K562 (cell line): ENCODE measurements around the gene PTRH2. TPM values are rescaled to one million over a fixed set of nuclear protein-coding genes. Genes with fewer than 3 reads are reported as not detected.

Source experiments
- ATAC-seq: fragments of 200-7000 bp; cut with Tn5 transposase; 3 replicates; pipeline ENCODE4 v1.9.1; 2020; ENCODE audit warnings: moderate library complexity
- BruUV-seq: library from RNA; stranded (reverse); fragments of 400-500 nt; replicated peaks from 2 replicates; lab custom pipeline; 2021; lab: Mats Ljungman, UMichigan
- CTCF ChIA-PET: fragments of 300-600 bp; formaldehyde crosslinking; extraction: SDS; loops from one replicate; lab custom pipeline; 2021; ENCODE audit warnings: low intra/inter-chr PET ratio; lab: Yijun Ruan, JAX
- POLR2A ChIA-PET: fragments of 300-600, 350-650 bp; sonication (Branson Sonifier 250); formaldehyde crosslinking; extraction: SDS; loops from one replicate; lab custom pipeline; 2021; ENCODE audit warnings: antibody characterized with exemption, inconsistent platforms; lab: Yijun Ruan, JAX
- DNase-seq, 4 experiments: peaks; one replicate each; pipeline versions ENCODE4 v3.0.0 to v3.0.0-alpha.2; 2011 to 2018; ENCODE audit warnings: low spot score in 3 of 4, mixed read lengths in 3 of 4; ENCODE audit errors: extremely low read depth in 1 of 4
- FAIRE-seq: peaks from 2 replicates; lab custom pipeline; 2011; peaks lifted over from hg19 to GRCh38; lab: Jason Lieb, UNC
- H2AFZ ChIP-seq: 2 replicates; pipeline ENCODE4 v1.6.0; 2011; ENCODE audit warnings: low read depth, low read length, control low read depth, inconsistent platforms
- H3K27ac ChIP-seq: fragments of 200-600 bp; 3 replicates; pipeline ENCODE4 v1.8.0; 2011; ENCODE audit warnings: low read depth, mild to moderate bottlenecking, control low read depth, inconsistent platforms, low read length, moderate library complexity, mixed read lengths; ENCODE audit errors: extremely low read depth
- H3K27me3 ChIP-seq, 2 experiments: fragments of 300-600 bp in 1 of 2; 2 replicates in 1 of 2; 3 replicates in 1 of 2; pipeline versions ENCODE4 v1.6.0 to v1.8.0; 2011; ENCODE audit warnings: inconsistent platforms in 2 of 2, low read length in 2 of 2, mild to moderate bottlenecking in 1 of 2, mixed read lengths in 1 of 2, moderate library complexity in 1 of 2; ENCODE audit not compliant: control insufficient read depth in 2 of 2, insufficient read depth in 2 of 2
- H3K36me3 ChIP-seq: fragments of 300-600 bp; 3 replicates; pipeline ENCODE4 v1.8.0; 2011; ENCODE audit warnings: mild to moderate bottlenecking, low read length, inconsistent platforms; ENCODE audit not compliant: control insufficient read depth, insufficient read depth
- H3K4me1 ChIP-seq, 2 experiments: fragments of 200-600 bp in 1 of 2; replicated peaks in 1 of 2; 2 replicates in 1 of 2; 3 replicates in 1 of 2; pipeline versions ENCODE4 v1.5.1 to v1.8.0; 2011; ENCODE audit warnings: inconsistent platforms in 2 of 2, low read length in 2 of 2, mild to moderate bottlenecking in 1 of 2, mixed read lengths in 1 of 2, moderate library complexity in 1 of 2; ENCODE audit not compliant: control insufficient read depth in 2 of 2, insufficient read depth in 2 of 2
- H3K4me2 ChIP-seq: 2 replicates; pipeline ENCODE4 v1.6.1; 2011; ENCODE audit warnings: low read length, control low read depth, inconsistent platforms, mixed read lengths; ENCODE audit not compliant: insufficient read depth
- H3K4me3 ChIP-seq: fragments of 200-600 bp; sonication (generic), shearing (Covaris generic); 2 replicates; pipeline ENCODE4 v1.5.1; 2016; ENCODE audit warnings: control low read depth, inconsistent platforms
- H3K79me2 ChIP-seq: fragments of 200-600 bp; 3 replicates; pipeline ENCODE4 v1.8.0; 2011; ENCODE audit warnings: low read length, inconsistent platforms; ENCODE audit not compliant: control insufficient read depth, insufficient read depth
- H3K9ac ChIP-seq, 2 experiments: 2 replicates each; pipeline versions ENCODE4 v1.6.0 to v1.6.1; 2011; ENCODE audit warnings: low read depth in 2 of 2, low read length in 2 of 2, control low read depth in 1 of 2, inconsistent platforms in 1 of 2, mild to moderate bottlenecking in 1 of 2, mixed read lengths in 1 of 2; ENCODE audit not compliant: insufficient read depth in 1 of 2
- H3K9me1 ChIP-seq: one replicate; pipeline ENCODE4 v1.6.0; 2011; ENCODE audit warnings: inconsistent platforms, mild to moderate bottlenecking, low read length, moderate library complexity; ENCODE audit not compliant: control insufficient read depth, insufficient read depth
- H3K9me3 ChIP-seq: replicated peaks from 2 replicates; pipeline ENCODE4 v1.5.1; 2011; ENCODE audit warnings: low read depth, low read length, inconsistent platforms; ENCODE audit not compliant: control insufficient read depth, insufficient read depth
- H4K20me1 ChIP-seq: replicated peaks from 2 replicates; pipeline ENCODE4 v1.6.1; 2011; ENCODE audit warnings: low read length, inconsistent platforms, mixed read lengths; ENCODE audit not compliant: control insufficient read depth, insufficient read depth
- CBFA2T2 ChIP-seq: fragments of 450-650 bp; conservative IDR thresholded peaks from 2 replicates; pipeline ENCODE4 v1.6.1; 2017; ENCODE audit warnings: mild to moderate bottlenecking
- E4F1 ChIP-seq: fragments of 250-450 bp; sonication (Bioruptor Pico); IDR thresholded peaks from 2 replicates; pipeline ENCODE4 v1.5.0; 2021; ENCODE audit warnings: mild to moderate bottlenecking, borderline replicate concordance
- ETV1 ChIP-seq: fragments of 450-650 bp; conservative IDR thresholded peaks from 2 replicates; pipeline ENCODE4 v1.6.1; 2016; ENCODE audit warnings: missing genetic modification characterization, control low read depth, low read depth, missing compliant biosample characterization
- FOXJ3 ChIP-seq: sonication (generic); formaldehyde crosslinking; IDR thresholded peaks from 2 replicates; pipeline ENCODE4 v1.4.0; 2020; ENCODE audit warnings: mild to moderate bottlenecking, missing genetic modification reagents
- GTF2F1 ChIP-seq: IDR thresholded peaks from 2 replicates; pipeline ENCODE4 v1.6.1; 2011; ENCODE audit warnings: low read depth, low read length, improper control_type of control experiment
- HDAC6 ChIP-seq: IDR thresholded peaks from 2 replicates; pipeline ENCODE4 v1.6.1; 2012; ENCODE audit warnings: low read depth, mild to moderate bottlenecking, control low read depth, inconsistent platforms, low read length, moderate library complexity
- JUNB ChIP-seq: fragments of 450-650 bp; formaldehyde crosslinking; conservative IDR thresholded peaks from 2 replicates; pipeline ENCODE4 v1.4.0; 2020; ENCODE audit warnings: mild to moderate bottlenecking
- MAFF ChIP-seq: IDR thresholded peaks from 2 replicates; pipeline ENCODE4 v1.6.1; 2012; ENCODE audit warnings: low read length, improper control_type of control experiment
- NFXL1 ChIP-seq: fragments of 450-650 bp; formaldehyde crosslinking; IDR thresholded peaks from 2 replicates; pipeline ENCODE4 v1.4.0; 2021; ENCODE audit warnings: mild to moderate bottlenecking
- POLR2H ChIP-seq: IDR thresholded peaks from 2 replicates; pipeline ENCODE4 v1.6.1; 2016; ENCODE audit warnings: missing genetic modification characterization, low read depth, mild to moderate bottlenecking, control low read depth, missing compliant biosample characterization, moderate library complexity
- SMARCA4 ChIP-seq: fragments of 450-650 bp; IDR thresholded peaks from 2 replicates; pipeline ENCODE4 v1.6.1; 2016
- STAT5A ChIP-seq: IDR thresholded peaks from 2 replicates; pipeline ENCODE4 v1.6.1; 2012; ENCODE audit warnings: low read length, inconsistent platforms, borderline replicate concordance
- TBP ChIP-seq: optimal IDR thresholded peaks from 2 replicates; pipeline ENCODE3; 2011; ENCODE audit warnings: low read depth, low read length, improper control_type of control experiment
- TSC22D4 ChIP-seq: fragments of 450-650 bp; IDR thresholded peaks from 2 replicates; pipeline ENCODE4 v1.6.1; 2016; ENCODE audit warnings: missing genetic modification characterization, missing biosample characterization, control low read depth
- ZC3H8 ChIP-seq: fragments of 450-650 bp; IDR thresholded peaks from 2 replicates; pipeline ENCODE4 v1.6.1; 2017
- ZNF717 ChIP-seq: fragments of 250-450 bp; sonication (Bioruptor Pico); IDR thresholded peaks from 2 replicates; pipeline ENCODE4 v1.5.0; 2021
- ZNF75A ChIP-seq: fragments of 450-650 bp; formaldehyde crosslinking; IDR thresholded peaks from 2 replicates; pipeline ENCODE4 v1.4.0; 2020; ENCODE audit warnings: mild to moderate bottlenecking
- ZNF76 ChIP-seq: fragments of 250-450 bp; sonication (Bioruptor Pico); IDR thresholded peaks from 2 replicates; pipeline ENCODE4 v1.4.0; 2020; ENCODE audit warnings: mild to moderate bottlenecking, moderate library complexity, borderline replicate concordance
- WGBS: fragments of 100-300 bp; shearing (Covaris generic); methylation state at CpG from one replicate; pipeline ENCODE4 v1.1.6; 2016; ENCODE audit warnings: low coverage, mixed read lengths; ENCODE audit not compliant: insufficient coverage; ENCODE audit errors: missing lambda C conversion rate; 5-methylcytosine and 5-hydroxymethylcytosine counted together
- in situ Hi-C: fragments of 300-500 bp; cut with MboI; formaldehyde crosslinking; loops from 4 replicates; pipeline ENCODE4 v1.15.0; 2018; ENCODE audit warnings: inconsistent platforms, mixed read lengths
- intact Hi-C: fragments of 100-400 bp; cut with micrococcal nuclease; formaldehyde crosslinking; loops from 2 replicates; pipeline ENCODE4 v1.14.2; 2022
- polyA plus RNA-seq, 8 experiments: library from polyadenylated mRNA; depleted of rRNA in 4 of 8; stranded (reverse) in 5 of 8; unstranded in 3 of 8; fragments of >200 nt; fragmentation: Nextera tagmentation in 2 of 8; fragmentation: Illumina TruSeq in 1 of 8; extraction: Ambion mirVana in 2 of 8; extraction: Trizol in 1 of 8; gene quantifications; 2 replicates each; pipeline versions ENCODE4 v1.2.1 to v1.2.3, GENCODE V29; 2011 to 2014; ENCODE audit warnings: inconsistent platforms in 1 of 8, missing spikeins in 1 of 8
- total RNA-seq, 7 experiments: library from RNA; depleted of rRNA in 6 of 7; stranded (reverse); fragments of >200 nt in 6 of 7; fragmentation: Illumina TruSeq in 2 of 7; extraction: Trizol in 2 of 7; gene quantifications; 2 replicates each; pipeline versions ENCODE4 v1.2.1 to v1.2.3, GENCODE V29; 2011 to 2021; ENCODE audit warnings: low replicate concordance in 1 of 7

PTRH2 gene
- total and polyA plus RNA-seq, 9 of the 15 experiments (the other 6 are each of a cell fraction or from before 2014, with no cell fraction given) = 53.1 to 210 (median 126) TPM

- Histone ChIP-seq H3K4me2 (no peak overlapping the region), H3K4me1 (peaks cover 0 to 13% of the 10 kb centered on the region in 2 experiments; a peak in 2 of 5 replicates), H3K36me3 (peaks cover 98% of the 10 kb centered on the region), H3K9ac (no peak overlapping the region), H3K79me2 (peaks cover 6% of the 10 kb centered on the region; the same call in 1 of the 3 replicates), H4K20me1 (no peaks in the 10 kb centered on the region), H3K4me3 (no peak overlapping the region), H3K27ac (no peak overlapping the region), H3K9me3 (no peaks in the 10 kb centered on the region), H3K9me1 (no peaks in the 10 kb centered on the region)
- intact Hi-C loops = no loop called here
- no peak for ATAC-seq
- in situ Hi-C loops = no loop called here
- ChIA-PET CTCF (no interaction called here), POLR2A (no interaction called here)
- no TSS peak for BruUV-seq
- 64% methylated on average over 2 of the region's 2 CpGs for WGBS
- TF ChIP-seq E4F1 (CRISPR knock-in tag) (no peak), ZC3H8 (no peak), TBP (no peak), GTF2F1 (no peak), ZNF717 (no peak), HDAC6 (no peak), FOXJ3 (CRISPR knock-in tag) (no peak), ZNF75A (CRISPR knock-in tag) (no peak), TSC22D4 (no peak), MAFF (no peak), SMARCA4 (no peak), STAT5A (no peak), ZNF76 (no peak), NFXL1 (no peak), CBFA2T2 (no peak), POLR2H (no peak), JUNB (CRISPR knock-in tag) (no peak), ETV1 (no peak)
- TF ChIP-seq, all 486 proteins: peak for 0
- DNase-seq = no peak
- H3K27me3 ChIP-seq = no peaks in the 10 kb centered on the region
- no peak for FAIRE-seq
- no peak overlapping the region for H2AFZ ChIP-seq
Measured at GRCh38 chr17:59678918-59679317, 28.3 kb downstream of the PTRH2 start.
